Breast epithelium (tissue), 3 donors: ENCODE measurements around the gene SBNO1.

Source experiments
- CTCF ChIP-seq, 3 donors: fragments of 450-650 bp; IDR thresholded peaks; one replicate each; pipeline ENCODE4 v1.5.1; 2016 to 2017; ENCODE audit warnings: antibody characterized with exemption in 3 of 3, mild to moderate bottlenecking in 3 of 3, moderate library complexity in 3 of 3
- POLR2A ChIP-seq: fragments of 450-650 bp; IDR thresholded peaks from one replicate; pipeline ENCODE4 v1.6.1; 2016; ENCODE audit warnings: antibody characterized with exemption, mild to moderate bottlenecking, moderate library complexity
- POLR2AphosphoS5 ChIP-seq, 3 donors: sonication (generic); formaldehyde crosslinking; IDR thresholded peaks; one replicate each; pipeline ENCODE4 v1.6.1; 2017; ENCODE audit warnings: antibody characterized with exemption in 3 of 3

GRCh38 chr12:123337070-123337469 lies 27.6 kb downstream of the SBNO1 start:
- no peak for TF ChIP-seq POLR2AphosphoS5 (IDR thresholded peaks at IDR 0.05)
- no peak for TF ChIP-seq CTCF (IDR thresholded peaks at IDR 0.05)
- TF ChIP-seq POLR2A, result no peak
